Endothelial cell of umbilical vein (primary cell): ENCODE measurements around the gene SPTLC3. TPM values are rescaled to one million over a fixed set of nuclear protein-coding genes. Genes with fewer than 3 reads are reported as not detected.

Experiments
- BruUV-seq: library from RNA; stranded (reverse); fragments of 400-500 nt; replicated peaks from 2 replicates; lab custom pipeline; 2021; lab: Mats Ljungman, UMichigan
- CTCF ChIA-PET: fragments of 300-600, 350-600 bp; sonication (Branson Sonifier 250); formaldehyde crosslinking; loops from one replicate; lab custom pipeline; 2021; ENCODE audit warnings: antibody characterized with exemption, inconsistent platforms; lab: Charles Lee
- POLR2A ChIA-PET: fragments of 300-600, 350-600 bp; sonication (Branson Sonifier 250); formaldehyde crosslinking; loops from one replicate; lab custom pipeline; 2021; ENCODE audit warnings: antibody characterized with exemption, inconsistent platforms; lab: Charles Lee
- DNase-seq: peaks from one replicate; pipeline ENCODE4 v3.0.0-alpha.2; 2011; ENCODE audit warnings: low read depth, low spot score
- FAIRE-seq: peaks from 2 replicates; lab custom pipeline; 2011; peaks lifted over from hg19 to GRCh38; lab: Jason Lieb, UNC
- H2AFZ ChIP-seq: 2 replicates; pipeline ENCODE4 v1.6.0; 2012; ENCODE audit warnings: low read depth, low read length, control low read depth, inconsistent platforms
- H3K27ac ChIP-seq: 2 replicates; pipeline ENCODE4 v1.5.1; 2011; ENCODE audit warnings: low read depth, mild to moderate bottlenecking, control low read depth, low read length, moderate library complexity; ENCODE audit not compliant: insufficient read depth
- H3K27me3 ChIP-seq, 2 experiments: 2 replicates each; pipeline versions ENCODE4 v1.6.0 to v1.6.1; 2011; ENCODE audit warnings: low read length in 2 of 2, mixed read lengths in 1 of 2; ENCODE audit not compliant: control insufficient read depth in 2 of 2, insufficient read depth in 2 of 2
- H3K36me3 ChIP-seq, 2 experiments: 2 replicates in 1 of 2; 3 replicates in 1 of 2; pipeline ENCODE4 v1.5.1; 2011; ENCODE audit warnings: low read length in 2 of 2, mild to moderate bottlenecking in 1 of 2, moderate library complexity in 1 of 2; ENCODE audit not compliant: control insufficient read depth in 2 of 2, insufficient read depth in 2 of 2; ENCODE audit errors: extremely low read depth in 1 of 2
- H3K4me1 ChIP-seq: 3 replicates; pipeline ENCODE4 v1.5.1; 2011; ENCODE audit warnings: mild to moderate bottlenecking, low read length; ENCODE audit not compliant: control insufficient read depth, insufficient read depth; ENCODE audit errors: extremely low read depth
- H3K4me2 ChIP-seq: 2 replicates; pipeline ENCODE4 v1.6.1; 2011; ENCODE audit warnings: low read length, control low read depth, mixed read lengths; ENCODE audit not compliant: insufficient read depth
- H3K4me3 ChIP-seq, 3 experiments: fragments of 200-600 bp in 1 of 3; sonication (generic), shearing (Covaris generic) in 1 of 3; replicated peaks in 1 of 3; 2 replicates each; pipeline ENCODE4 v1.5.1; 2011 to 2016; ENCODE audit warnings: control low read depth in 3 of 3, low read length in 3 of 3, mild to moderate bottlenecking in 2 of 3, inconsistent platforms in 1 of 3, low read depth in 1 of 3, moderate library complexity in 1 of 3; ENCODE audit not compliant: insufficient read depth in 1 of 3
- H3K79me2 ChIP-seq: 2 replicates; pipeline ENCODE4 v1.6.0; 2012; ENCODE audit warnings: low read length, inconsistent platforms; ENCODE audit not compliant: control insufficient read depth, insufficient read depth
- H3K9ac ChIP-seq: replicated peaks from 2 replicates; pipeline ENCODE3; 2011; ENCODE audit warnings: low read length, control low read depth; ENCODE audit not compliant: insufficient read depth; ENCODE audit errors: extremely low read depth
- H3K9me1 ChIP-seq: replicated peaks from 3 replicates; pipeline ENCODE4 v1.6.0; 2011; ENCODE audit warnings: mild to moderate bottlenecking, low read length; ENCODE audit not compliant: control insufficient read depth, insufficient read depth; ENCODE audit errors: extremely low read depth
- H3K9me3 ChIP-seq: replicated peaks from 2 replicates; pipeline ENCODE4 v1.5.1; 2012; ENCODE audit warnings: low read length, inconsistent platforms; ENCODE audit not compliant: control insufficient read depth, insufficient read depth
- H4K20me1 ChIP-seq: replicated peaks from 2 replicates; pipeline ENCODE3; 2011; ENCODE audit warnings: mild to moderate bottlenecking, low read length; ENCODE audit not compliant: control insufficient read depth, insufficient read depth; ENCODE audit errors: extremely low read depth
- EZH2 ChIP-seq: IDR thresholded peaks from 2 replicates; pipeline ENCODE4 v1.6.1; 2012; ENCODE audit warnings: borderline replicate concordance, low read depth, mild to moderate bottlenecking, moderate library complexity, low read length, inconsistent platforms; ENCODE audit not compliant: severe bottlenecking
- FOS ChIP-seq: IDR thresholded peaks from 2 replicates; pipeline ENCODE4 v1.6.1; 2011; ENCODE audit warnings: mild to moderate bottlenecking, low read length, moderate library complexity, borderline replicate concordance; ENCODE audit not compliant: insufficient read depth
- GATA2 ChIP-seq: IDR thresholded peaks from 2 replicates; pipeline ENCODE4 v1.7.0; 2011; ENCODE audit warnings: low read depth, mild to moderate bottlenecking, moderate library complexity, mixed read lengths, low read length; ENCODE audit not compliant: insufficient read length, insufficient read depth
- JUN ChIP-seq: IDR thresholded peaks from 2 replicates; pipeline ENCODE4 v1.6.1; 2011; ENCODE audit warnings: borderline replicate concordance, low read depth; ENCODE audit not compliant: insufficient read length, insufficient read depth
- MYC ChIP-seq: IDR thresholded peaks from one replicate; pipeline ENCODE4 v1.6.1; 2011; ENCODE audit warnings: mild to moderate bottlenecking, low read depth, low read length
- POLR2A ChIP-seq: IDR thresholded peaks from 2 replicates; pipeline ENCODE4 v1.6.1; 2012; ENCODE audit warnings: low read depth, mild to moderate bottlenecking, control low read depth, low read length
- POLR2AphosphoS5 ChIP-seq: IDR thresholded peaks from 2 replicates; pipeline ENCODE4 v1.6.1; 2012; ENCODE audit warnings: low read depth, mild to moderate bottlenecking, control low read depth, low read length, moderate library complexity; ENCODE audit not compliant: insufficient read depth
- dilution Hi-C: fragments of 300-500 bp; cut with MboI; formaldehyde crosslinking; loops from one replicate; pipeline ENCODE4 v1.15.0; 2019; ENCODE audit warnings: low sequenced_read_pairs; ENCODE audit not compliant: extremely low pct_ligation_motif_present
- intact Hi-C: fragments of 100-400 bp; cut with micrococcal nuclease; formaldehyde crosslinking; loops from one replicate; pipeline ENCODE4 v1.10.0; 2022
- polyA plus RNA-seq, 4 experiments: library from polyadenylated mRNA; depleted of rRNA in 3 of 4; stranded (reverse) in 3 of 4; unstranded in 1 of 4; fragments of >200 nt; gene quantifications; 2 replicates each; pipeline versions ENCODE4 v1.2.1 to v1.2.3, GENCODE V29; 2011 to 2012; ENCODE audit warnings: missing spikeins in 1 of 4
- total RNA-seq: library from RNA; stranded (reverse); gene quantifications from 2 replicates; pipeline ENCODE4 v1.2.3, GENCODE V29; 2021
- TF ChIP-seq, protein P1 (sequence below), 2 donors: IDR thresholded peaks; 1 replicate in 1 of 2; 2 replicates in 1 of 2; pipeline ENCODE4 v1.5.1; 2011; ENCODE audit warnings: low read length in 2 of 2, mild to moderate bottlenecking in 2 of 2, moderate library complexity in 2 of 2, control low read depth in 1 of 2, inconsistent platforms in 1 of 2, low read depth in 1 of 2; ENCODE audit not compliant: insufficient read depth in 1 of 2; ENCODE audit errors: extremely low read depth in 1 of 2
- TF ChIP-seq, protein P2 (sequence below): IDR thresholded peaks from 2 replicates; pipeline ENCODE4 v1.6.1; 2011; ENCODE audit not compliant: insufficient read depth, insufficient read length

Gene SPTLC3
- total and polyA plus RNA-seq, 2 donors (not counting 3 experiments of a cell fraction or from before 2014, with no cell fraction given) = 0.29 to 0.35 TPM

GRCh38 chr20:13147071-13147963 is 138.5 kb downstream of the SPTLC3 start:
- no peak overlapping the region for H3K4me3 ChIP-seq
- no peaks in the 10 kb centered on the region for H3K9me3 ChIP-seq
- no peak overlapping the region for H3K9ac ChIP-seq
- no peak overlapping the region for H2AFZ ChIP-seq
- dilution Hi-C loops (no loop called here), intact Hi-C loops (no loop called here)
- no peak for TF ChIP-seq FOS
- no peak for TF ChIP-seq POLR2A
- TF ChIP-seq MYC = no peak
- TF ChIP-seq POLR2AphosphoS5 = no peak
- TF ChIP-seq GATA2 = no peak
- TF ChIP-seq, protein P1, sequence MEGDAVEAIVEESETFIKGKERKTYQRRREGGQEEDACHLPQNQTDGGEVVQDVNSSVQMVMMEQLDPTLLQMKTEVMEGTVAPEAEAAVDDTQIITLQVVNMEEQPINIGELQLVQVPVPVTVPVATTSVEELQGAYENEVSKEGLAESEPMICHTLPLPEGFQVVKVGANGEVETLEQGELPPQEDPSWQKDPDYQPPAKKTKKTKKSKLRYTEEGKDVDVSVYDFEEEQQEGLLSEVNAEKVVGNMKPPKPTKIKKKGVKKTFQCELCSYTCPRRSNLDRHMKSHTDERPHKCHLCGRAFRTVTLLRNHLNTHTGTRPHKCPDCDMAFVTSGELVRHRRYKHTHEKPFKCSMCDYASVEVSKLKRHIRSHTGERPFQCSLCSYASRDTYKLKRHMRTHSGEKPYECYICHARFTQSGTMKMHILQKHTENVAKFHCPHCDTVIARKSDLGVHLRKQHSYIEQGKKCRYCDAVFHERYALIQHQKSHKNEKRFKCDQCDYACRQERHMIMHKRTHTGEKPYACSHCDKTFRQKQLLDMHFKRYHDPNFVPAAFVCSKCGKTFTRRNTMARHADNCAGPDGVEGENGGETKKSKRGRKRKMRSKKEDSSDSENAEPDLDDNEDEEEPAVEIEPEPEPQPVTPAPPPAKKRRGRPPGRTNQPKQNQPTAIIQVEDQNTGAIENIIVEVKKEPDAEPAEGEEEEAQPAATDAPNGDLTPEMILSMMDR (IDR thresholded peaks at IDR 0.05; ENCODE audit: extremely low read depth in 1 of 2, insufficient read depth in 1 of 2, low read depth in 1 of 2, low read length in 2 of 2) = no peak
- TF ChIP-seq, protein P2, sequence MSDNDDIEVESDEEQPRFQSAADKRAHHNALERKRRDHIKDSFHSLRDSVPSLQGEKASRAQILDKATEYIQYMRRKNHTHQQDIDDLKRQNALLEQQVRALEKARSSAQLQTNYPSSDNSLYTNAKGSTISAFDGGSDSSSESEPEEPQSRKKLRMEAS = no peak
- TF ChIP-seq EZH2 = no peak
- no peak for TF ChIP-seq JUN
- DNase-seq (no peak), FAIRE-seq (no peak)
- H3K27me3 ChIP-seq = no peaks in the 10 kb centered on the region
- no peaks in the 10 kb centered on the region for H3K9me1 ChIP-seq
- no peaks in the 10 kb centered on the region for H3K36me3 ChIP-seq
- no peaks in the 10 kb centered on the region for H3K4me1 ChIP-seq
- no peak overlapping the region for H3K4me2 ChIP-seq
- no peaks in the 10 kb centered on the region for H3K79me2 ChIP-seq
- H3K27ac ChIP-seq = no peak overlapping the region
- CTCF ChIA-PET = no interaction called here
- H4K20me1 ChIP-seq = no peaks in the 10 kb centered on the region
- BruUV-seq = no TSS peak
- POLR2A ChIA-PET = no interaction called here
